GM18909 (cell line): Measurements from ENCODE around the gene APC2.
"Not testable (repeated sequence)": the region's sequence is repeated elsewhere in the genome, so short reads cannot be mapped to it uniquely, and the experiment has no call there.

Source experiments
- ATAC-seq: cut with Tn5 transposase; IDR thresholded peaks from one replicate; pipeline ENCODE4 v1.9.1; 2021; ENCODE audit warnings: mild to moderate bottlenecking; ENCODE audit not compliant: unreplicated experiment, poor library complexity

Gene APC2

GRCh38 chr19:1490311-1491113 is 40.6 kb downstream of the APC2 start, which contains the start of gene PCSK4:
PCSK4 (minus strand) TSS chr19:1490350; CDS start chr19:1490346, 4 bp downstream.
- ATAC-seq: peak; percentile 77

GRCh38 chr19:1491114-1491848 is 41.4 kb downstream of the APC2 start, which contains the start of gene REEP6:
REEP6 (plus strand) TSS chr19:1491181; CDS start chr19:1491270, 89 bp downstream.
- no peak for ATAC-seq

- ATAC-seq: no peak
Measured at GRCh38 chr19:1491849-1492170, 41.9 kb downstream of the APC2 start.

- ATAC-seq: no peak
Measured at GRCh38 chr19:1492474-1493006, 42.6 kb downstream of the APC2 start.

- ATAC-seq: no peak
Measured at GRCh38 chr19:1494115-1494815, 44.3 kb downstream of the APC2 start.

- no peak for ATAC-seq
Measured at GRCh38 chr19:1495051-1495798, 45.3 kb downstream of the APC2 start.

- no peak for ATAC-seq
Measured at GRCh38 chr19:1495799-1496713, 46.1 kb downstream of the APC2 start.

GRCh38 chr19:1496714-1497577 is 47.0 kb downstream of the APC2 start:
- ATAC-seq: no peak

- ATAC-seq: no peak
Measured at GRCh38 chr19:1497578-1498235, 47.8 kb downstream of the APC2 start.

GRCh38 chr19:1499231-1499630 is 49.3 kb downstream of the APC2 start:
- ATAC-seq: not testable (repeated sequence)

GRCh38 chr19:1501200-1501595 is 51.3 kb downstream of the APC2 start:
- no peak for ATAC-seq

- no peak for ATAC-seq
Measured at GRCh38 chr19:1502433-1503088, 52.6 kb downstream of the APC2 start.

GRCh38 chr19:1503089-1503924 is 53.4 kb downstream of the APC2 start:
- ATAC-seq: no peak

- no peak for ATAC-seq
Measured at GRCh38 chr19:1503925-1504773, 54.2 kb downstream of the APC2 start.

- ATAC-seq: no peak
Measured at GRCh38 chr19:1505012-1505411, 55.1 kb downstream of the APC2 start.
